A673 (cell line): Measurements from ENCODE around the gene ATF4.

Source experiments
- EZH2 ChIP-seq: fragments of 200-600 bp; sonication (generic); IDR thresholded peaks from 2 replicates; pipeline ENCODE4 v1.6.1; 2017; ENCODE audit warnings: borderline replicate concordance, low read depth, mild to moderate bottlenecking, mixed read lengths, antibody characterized with exemption, low read length; ENCODE audit not compliant: poor library complexity, severe bottlenecking
- TF ChIP-seq, protein P1 (sequence below): fragments of 300-800, 200-600 bp; sonication (generic); conservative IDR thresholded peaks from 2 replicates; pipeline ENCODE4 v1.5.1; 2017; ENCODE audit warnings: low read depth, mild to moderate bottlenecking, antibody characterized with exemption, low read length, moderate library complexity, mixed read lengths

DNA sequence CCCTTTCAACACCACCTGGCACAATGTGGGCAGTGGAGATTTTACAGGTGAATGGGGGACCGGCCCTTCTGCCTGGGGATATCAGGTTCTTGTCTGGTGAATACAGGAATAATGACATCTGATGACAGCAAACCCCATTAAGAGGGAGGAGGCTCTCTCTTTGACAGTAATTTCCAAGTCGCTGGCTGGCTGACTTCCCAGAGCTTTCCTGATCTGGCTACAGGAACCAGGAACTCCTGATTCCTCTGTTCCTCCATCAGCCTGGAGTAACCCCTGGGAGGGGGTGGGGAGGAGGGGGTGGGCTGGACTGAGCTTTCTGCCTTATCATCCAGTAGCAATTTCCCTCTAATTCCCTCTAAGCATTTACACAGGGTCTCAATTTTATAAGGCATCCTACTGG, 22.0 kb upstream of the ATF4 start:
- TF ChIP-seq, protein P1, sequence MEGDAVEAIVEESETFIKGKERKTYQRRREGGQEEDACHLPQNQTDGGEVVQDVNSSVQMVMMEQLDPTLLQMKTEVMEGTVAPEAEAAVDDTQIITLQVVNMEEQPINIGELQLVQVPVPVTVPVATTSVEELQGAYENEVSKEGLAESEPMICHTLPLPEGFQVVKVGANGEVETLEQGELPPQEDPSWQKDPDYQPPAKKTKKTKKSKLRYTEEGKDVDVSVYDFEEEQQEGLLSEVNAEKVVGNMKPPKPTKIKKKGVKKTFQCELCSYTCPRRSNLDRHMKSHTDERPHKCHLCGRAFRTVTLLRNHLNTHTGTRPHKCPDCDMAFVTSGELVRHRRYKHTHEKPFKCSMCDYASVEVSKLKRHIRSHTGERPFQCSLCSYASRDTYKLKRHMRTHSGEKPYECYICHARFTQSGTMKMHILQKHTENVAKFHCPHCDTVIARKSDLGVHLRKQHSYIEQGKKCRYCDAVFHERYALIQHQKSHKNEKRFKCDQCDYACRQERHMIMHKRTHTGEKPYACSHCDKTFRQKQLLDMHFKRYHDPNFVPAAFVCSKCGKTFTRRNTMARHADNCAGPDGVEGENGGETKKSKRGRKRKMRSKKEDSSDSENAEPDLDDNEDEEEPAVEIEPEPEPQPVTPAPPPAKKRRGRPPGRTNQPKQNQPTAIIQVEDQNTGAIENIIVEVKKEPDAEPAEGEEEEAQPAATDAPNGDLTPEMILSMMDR: no peak
- TF ChIP-seq EZH2: no peak
